HG02852 (cell line): ENCODE measurements around the gene RALGPS2.
"Not testable (repeated sequence)": the region's sequence is repeated elsewhere in the genome, so short reads cannot be mapped to it uniquely, and the experiment has no call there.

Source experiments
- ATAC-seq: cut with Tn5 transposase; IDR thresholded peaks from one replicate; pipeline ENCODE4 v1.9.1; 2021; ENCODE audit warnings: mild to moderate bottlenecking, moderate library complexity; ENCODE audit not compliant: unreplicated experiment

Gene RALGPS2

GRCh38 chr1:178776553-178776952 is 51.5 kb downstream of the RALGPS2 start:
- no peak for ATAC-seq

DNA sequence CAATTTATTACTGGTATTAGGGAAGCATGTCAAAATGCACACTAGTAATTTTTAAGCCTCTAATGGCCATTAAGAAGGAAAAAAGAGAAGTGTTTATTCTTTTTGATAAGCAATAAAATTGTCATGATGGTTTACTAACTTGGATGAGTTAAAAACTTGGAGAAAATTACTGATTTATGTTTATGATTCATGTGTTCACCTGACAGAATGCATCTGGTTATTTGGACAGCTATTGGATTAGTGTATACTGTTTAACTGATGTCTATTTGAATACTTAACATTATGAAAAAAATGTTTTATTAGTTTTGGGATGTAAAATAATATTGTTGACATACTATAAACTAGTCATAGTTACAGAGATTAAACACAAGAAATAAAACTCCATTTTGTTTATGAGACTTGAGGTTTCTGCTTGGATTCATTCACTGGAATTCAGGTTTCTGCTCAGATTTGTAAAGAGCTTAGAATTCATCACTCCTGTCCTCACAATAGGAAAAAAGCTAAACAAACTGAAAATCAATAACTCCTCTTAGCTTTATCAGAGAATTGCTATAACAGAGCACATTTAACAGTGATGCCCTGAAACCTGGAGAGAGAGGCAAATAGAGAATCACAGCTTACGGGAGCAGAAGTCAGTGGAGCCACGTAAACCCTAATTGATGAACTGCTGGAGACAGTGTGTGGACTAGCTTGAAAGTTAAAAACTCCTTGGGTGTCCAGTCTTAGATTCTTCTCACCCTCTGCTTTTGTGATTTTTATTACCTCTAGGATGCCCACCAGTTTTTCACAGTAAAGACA is 56.7 kb downstream of the RALGPS2 start:
- no peak for ATAC-seq

DNA sequence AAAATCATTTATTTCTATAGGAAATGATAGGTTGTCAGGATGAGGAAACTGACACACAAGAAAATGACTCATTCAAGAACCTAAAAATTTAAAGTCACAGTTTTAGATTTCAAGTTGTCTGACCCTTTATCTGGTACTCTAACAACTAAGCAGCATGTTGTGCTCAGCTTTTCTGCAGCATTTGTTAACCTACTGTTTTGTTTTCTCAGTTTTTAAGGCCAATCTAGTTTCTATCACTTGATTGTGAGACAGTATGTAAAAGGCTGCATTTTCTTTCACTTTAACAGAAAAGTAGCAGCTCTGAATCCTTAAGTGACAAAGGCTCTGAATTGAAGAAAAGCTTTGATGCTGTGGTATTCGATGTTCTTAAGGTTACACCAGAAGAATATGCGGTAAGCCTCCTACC is 59.1 kb downstream of the RALGPS2 start:
- no peak for ATAC-seq

DNA sequence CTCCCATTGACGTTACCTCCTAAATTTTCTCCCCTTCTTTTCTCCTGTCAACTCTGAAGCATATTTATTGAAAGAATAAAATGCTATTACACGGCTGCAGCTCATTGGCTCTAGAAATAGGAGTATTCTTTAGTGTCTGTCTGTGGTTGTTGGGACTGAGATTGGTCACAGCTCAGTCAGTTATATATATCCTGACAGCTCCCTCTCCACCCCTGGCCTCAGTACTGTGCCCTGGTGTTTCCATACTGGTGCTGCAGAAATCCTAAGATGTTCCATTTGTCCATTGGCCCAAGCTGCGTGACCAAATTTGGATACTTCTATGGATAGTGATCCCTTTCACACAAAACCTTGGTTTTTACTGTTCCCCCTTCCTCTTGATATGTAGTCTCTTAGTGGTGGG is 67.3 kb downstream of the RALGPS2 start:
- ATAC-seq: no peak

- no peak for ATAC-seq
Measured at GRCh38 chr1:178796013-178796412, 71.0 kb downstream of the RALGPS2 start.

DNA sequence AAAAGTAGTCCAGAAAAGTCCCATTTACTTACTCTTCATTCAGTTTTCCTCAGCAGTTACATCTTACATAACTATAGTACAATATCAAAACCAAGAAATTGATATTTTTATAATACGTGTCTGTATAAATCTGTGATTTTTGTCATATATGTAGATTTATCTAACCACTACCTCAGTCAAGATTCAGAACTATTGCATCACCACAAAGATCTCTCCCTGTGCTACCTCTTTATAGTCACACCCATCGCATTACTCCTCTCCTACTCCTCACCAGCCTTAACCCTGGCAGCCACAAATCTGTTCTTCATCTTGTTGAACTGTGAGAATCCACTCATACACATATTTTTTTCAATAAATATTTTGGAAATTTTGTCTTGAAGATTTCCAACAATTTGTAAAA is 72.5 kb downstream of the RALGPS2 start:
- ATAC-seq: no peak

- no peak for ATAC-seq
Measured at GRCh38 chr1:178798232-178798861, 73.3 kb downstream of the RALGPS2 start.

DNA sequence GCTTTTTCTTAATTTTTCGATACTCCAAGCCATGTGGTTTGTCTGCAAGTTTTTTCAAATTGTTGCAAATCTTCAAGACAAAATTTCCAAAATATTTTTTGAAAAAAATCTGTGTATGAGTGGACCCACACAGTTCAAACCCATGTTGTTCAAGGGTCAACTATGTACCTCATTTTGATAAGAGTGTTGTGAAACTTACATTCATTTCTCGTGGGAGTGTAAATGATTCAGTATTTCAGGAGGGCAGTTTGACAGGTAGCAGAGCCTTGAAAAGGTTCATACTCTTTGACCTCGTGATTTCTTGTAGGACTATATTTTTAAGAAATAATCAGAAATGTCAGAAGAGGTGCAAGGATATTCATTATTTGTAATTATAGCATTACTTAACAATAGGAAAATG is 77.8 kb downstream of the RALGPS2 start:
- no peak for ATAC-seq

GRCh38 chr1:178806665-178807300 is 81.7 kb downstream of the RALGPS2 start:
- ATAC-seq: no peak

- no peak for ATAC-seq
Measured at GRCh38 chr1:178808529-178808928, 83.5 kb downstream of the RALGPS2 start.

- no peak for ATAC-seq
Measured at GRCh38 chr1:178810585-178810984, 85.5 kb downstream of the RALGPS2 start.

GRCh38 chr1:178818416-178818815 is 93.4 kb downstream of the RALGPS2 start:
- ATAC-seq: no peak

DNA sequence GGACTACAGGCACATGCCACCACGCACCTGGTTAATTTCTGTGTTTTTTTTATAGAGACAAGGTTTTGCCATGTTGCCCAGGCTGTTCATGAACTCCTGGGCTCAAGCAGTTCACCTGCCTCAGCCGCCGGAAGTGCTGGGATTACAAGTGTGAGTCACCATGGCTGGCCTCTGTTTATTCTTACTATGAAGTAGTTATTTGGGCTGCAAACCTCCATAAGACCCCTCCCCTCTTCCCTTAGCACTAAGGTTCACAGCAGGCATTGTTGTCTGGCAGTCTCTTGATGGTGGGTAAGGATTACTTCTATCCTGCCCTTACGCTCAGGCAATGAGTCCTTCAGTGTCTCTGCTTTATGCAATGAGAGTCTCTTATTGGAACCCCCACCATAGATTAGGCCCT is 94.1 kb downstream of the RALGPS2 start:
- no peak for ATAC-seq

DNA sequence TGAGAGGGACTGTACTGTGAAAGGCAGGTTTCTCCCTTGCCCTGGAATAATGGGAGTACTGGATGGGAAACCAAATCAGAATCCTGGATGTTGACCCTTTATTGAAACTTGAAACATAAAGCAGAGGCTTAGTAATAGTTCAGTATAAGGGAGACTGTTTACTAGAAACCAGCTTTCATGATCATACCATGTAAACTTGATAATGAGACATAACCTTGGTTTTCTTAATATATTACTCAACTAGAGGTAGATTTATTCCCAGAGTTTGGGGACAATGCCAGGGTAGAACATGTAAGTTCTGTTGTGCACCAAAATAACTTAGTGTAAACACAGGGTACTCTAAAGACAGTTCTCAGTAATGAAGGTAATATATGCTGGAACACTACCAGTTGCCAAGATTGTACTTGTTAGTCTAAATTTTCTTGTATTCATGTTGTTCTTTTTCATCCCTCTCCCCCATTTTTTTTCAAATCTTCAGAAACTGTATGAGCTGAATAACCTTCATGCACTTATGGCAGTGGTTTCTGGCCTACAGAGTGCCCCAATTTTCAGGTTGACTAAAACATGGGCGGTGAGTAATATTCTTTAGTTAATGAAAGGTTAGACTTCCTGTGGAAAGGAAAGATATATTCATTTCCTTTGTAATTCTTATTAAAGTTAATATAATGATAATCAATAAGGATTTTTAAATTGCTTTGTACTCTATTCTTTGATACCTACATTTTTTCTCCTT is 96.3 kb downstream of the RALGPS2 start:
- no peak for ATAC-seq

GRCh38 chr1:178825167-178825566 is 100.1 kb downstream of the RALGPS2 start:
- no peak for ATAC-seq

GRCh38 chr1:178844436-178844835 is 119.4 kb downstream of the RALGPS2 start:
- ATAC-seq: no peak

DNA sequence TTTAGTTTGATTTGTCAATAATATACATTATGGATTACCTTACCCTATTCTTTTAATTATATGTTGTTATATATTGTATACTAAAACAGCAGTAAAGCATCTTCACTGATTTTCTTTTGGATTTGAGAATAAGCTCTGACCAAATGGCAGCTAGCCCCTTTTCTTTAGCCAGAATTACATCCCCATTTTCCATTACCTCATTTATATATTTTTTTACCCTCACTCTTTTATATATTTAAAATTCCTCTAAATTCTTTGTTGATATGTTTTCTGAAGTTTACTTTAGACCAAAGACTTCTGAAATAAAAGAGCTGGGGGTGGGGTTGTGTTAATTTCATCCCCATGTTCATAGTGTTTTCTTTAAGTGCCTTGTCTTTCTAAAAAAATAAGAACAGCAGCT is 121.3 kb downstream of the RALGPS2 start:
- no peak for ATAC-seq

DNA sequence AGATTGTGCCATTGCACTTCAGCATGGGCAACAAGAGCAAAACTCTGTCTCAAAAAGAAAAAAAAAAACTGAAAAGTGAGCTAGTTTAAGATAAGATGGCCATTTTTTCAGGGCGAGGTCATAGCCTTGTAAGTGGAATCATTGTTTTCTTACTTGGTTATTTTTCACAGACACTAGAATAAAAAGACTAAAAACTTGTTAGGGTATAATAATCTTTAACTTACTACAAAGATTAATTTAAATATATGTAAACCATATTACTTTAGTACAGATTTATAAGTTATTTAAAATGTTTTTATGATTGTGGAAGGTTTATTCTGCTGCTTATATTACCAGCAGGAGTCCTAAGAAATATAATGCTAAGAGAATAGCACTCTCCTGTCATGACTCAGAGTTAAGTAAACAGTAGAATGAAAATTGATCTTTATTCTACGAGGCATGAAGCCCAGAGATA is 122.4 kb downstream of the RALGPS2 start:
- ATAC-seq: no peak

- ATAC-seq: not testable (repeated sequence)
Measured at GRCh38 chr1:178847919-178848318, 122.9 kb downstream of the RALGPS2 start.

GRCh38 chr1:178849918-178850317 is 124.9 kb downstream of the RALGPS2 start:
- no peak for ATAC-seq

- ATAC-seq: no peak
Measured at GRCh38 chr1:178857126-178857525, 132.1 kb downstream of the RALGPS2 start.
